Right lobe of liver (tissue), 4 donors: ENCODE results near the gene AURKAIP1.

Experiments
- CTCF ChIP-seq, 4 donors: fragments of 200-600 bp in 3 of 4; fragments of 450-650 bp in 1 of 4; IDR thresholded peaks; one replicate each; pipeline versions ENCODE4 v1.5.1 to v1.8.0; 2016 to 2022; ENCODE audit warnings: antibody characterized with exemption in 4 of 4, mild to moderate bottlenecking in 2 of 4
- POLR2A ChIP-seq: fragments of 450-650 bp; IDR thresholded peaks from one replicate; pipeline ENCODE4 v1.6.1; 2017; ENCODE audit warnings: antibody characterized with exemption, mild to moderate bottlenecking
- donor health status: DM: no; HTN: no; CAD: no.
- donor health status: DM: no; HTN: no; CAD: no.
- donor health status: DM: no; HTN: yes; CAD: no.

- TF ChIP-seq CTCF (IDR thresholded peaks at IDR 0.05) = no peak
- TF ChIP-seq POLR2A = no peak
Observed at GRCh38 chr1:1358433-1359271, 16.4 kb downstream of the AURKAIP1 start, which contains the start of gene MXRA8.
